ENCODE results near the gene LDLRAP1.

The LDLRAP1 gene

DNA sequence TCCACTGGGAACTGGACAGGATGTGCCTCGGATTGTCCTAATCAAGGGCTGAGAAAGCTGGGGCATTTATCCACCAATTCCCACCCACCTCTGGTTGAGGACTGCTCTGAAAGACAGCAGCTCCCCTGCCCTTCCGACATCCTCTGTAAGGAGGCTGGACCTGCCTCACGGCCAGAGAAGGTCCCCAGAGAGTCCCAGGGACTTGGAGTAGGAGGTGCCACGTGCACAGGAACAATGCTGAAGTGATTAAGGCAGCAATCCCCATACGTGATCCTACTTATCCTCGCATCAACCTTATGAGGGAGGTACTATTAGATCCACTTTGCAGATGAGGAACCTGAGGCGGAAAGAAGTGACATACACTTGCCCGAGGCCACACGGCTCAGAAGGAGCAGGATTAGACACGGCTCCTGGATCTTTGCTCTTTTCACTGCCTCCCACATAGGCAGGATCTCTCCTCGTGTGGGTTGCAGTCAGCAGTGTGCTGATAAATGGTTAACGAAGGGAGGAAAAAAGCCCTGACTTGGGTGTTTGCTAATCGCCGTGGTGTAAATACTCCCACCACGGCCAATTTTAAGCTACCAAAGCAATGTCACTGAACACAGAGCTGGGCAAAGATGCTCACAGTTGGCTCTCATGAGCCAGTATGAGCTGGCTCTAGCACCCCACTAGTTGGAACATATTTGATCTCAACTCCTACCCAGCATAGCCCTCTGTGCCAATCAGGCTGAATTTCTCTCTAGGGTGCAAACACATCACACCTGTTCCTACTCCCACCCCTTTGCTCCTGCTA, 18.6 kb upstream of the LDLRAP1 start:
- DNase-seq (ENCODE audit: low read depth in 2 of 2, low spot score in 1 of 2): no peak

- DNase-seq (ENCODE audit: low read depth in 2 of 2, low spot score in 1 of 2): no peak
Observed at GRCh38 chr1:25525361-25525688, 18.1 kb upstream of the LDLRAP1 start.

DNA sequence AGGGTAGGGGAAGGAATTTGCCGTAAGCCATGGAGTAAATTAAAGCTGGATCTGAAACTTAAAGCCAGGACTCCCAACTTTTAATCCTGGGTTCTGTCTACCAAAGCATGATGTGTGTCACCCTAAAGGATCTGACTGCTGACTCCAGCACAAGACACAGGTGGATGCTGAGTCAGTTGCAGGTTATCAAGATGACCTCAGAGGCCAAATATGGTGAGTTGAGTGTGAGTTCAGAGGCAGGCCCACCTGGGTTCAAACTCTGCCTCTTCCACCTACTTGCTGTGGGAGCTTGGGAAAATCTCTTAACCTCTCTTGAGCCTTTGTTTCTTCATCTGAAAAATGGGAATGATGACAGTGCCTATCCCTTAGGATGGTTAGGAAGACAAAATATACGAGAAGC, 16.7 kb upstream of the LDLRAP1 start:
- DNase-seq (ENCODE audit: low read depth in 2 of 2, low spot score in 1 of 2): no peak

- DNase-seq (ENCODE audit: low read depth in 2 of 2, low spot score in 1 of 2): no peak
Observed at GRCh38 chr1:25527226-25527846, 16.1 kb upstream of the LDLRAP1 start.

DNA sequence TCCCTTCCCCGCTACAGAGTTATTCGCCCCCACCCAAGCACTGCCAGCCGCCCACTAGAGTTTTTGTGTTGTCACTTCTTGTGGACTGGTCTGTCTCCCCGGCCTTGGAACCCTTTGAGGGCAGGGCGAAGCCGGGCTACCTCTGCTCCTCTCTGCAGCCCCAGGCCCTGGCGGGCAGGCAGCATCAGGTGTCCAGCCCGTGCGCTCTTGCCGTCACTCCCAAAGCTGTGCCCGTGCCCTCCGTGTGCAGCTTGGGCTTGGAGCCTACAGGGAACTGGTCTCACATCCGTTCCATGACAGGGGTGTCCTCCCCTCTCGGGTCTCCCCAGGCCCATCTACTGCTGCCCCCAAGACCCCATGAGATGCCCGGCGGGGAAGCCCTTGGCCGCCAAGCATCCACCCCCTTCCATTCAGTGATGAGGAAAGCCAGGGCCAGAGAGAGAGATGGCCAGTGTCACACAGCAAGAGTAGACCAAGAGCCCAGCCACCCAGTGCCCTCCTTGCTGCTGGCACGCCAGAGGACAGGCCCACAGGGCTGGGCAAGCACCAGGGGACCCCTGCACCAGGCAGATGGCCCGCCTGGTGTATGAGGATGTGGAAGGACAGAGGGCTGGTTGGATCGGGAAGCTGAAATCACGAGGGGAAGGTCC, 15.3 kb upstream of the LDLRAP1 start:
- no peak for DNase-seq (ENCODE audit: low read depth in 2 of 2, low spot score in 1 of 2)

- no peak for DNase-seq (ENCODE audit: low read depth in 2 of 2, low spot score in 1 of 2)
Observed at GRCh38 chr1:25528881-25529517, 14.4 kb upstream of the LDLRAP1 start.

DNA sequence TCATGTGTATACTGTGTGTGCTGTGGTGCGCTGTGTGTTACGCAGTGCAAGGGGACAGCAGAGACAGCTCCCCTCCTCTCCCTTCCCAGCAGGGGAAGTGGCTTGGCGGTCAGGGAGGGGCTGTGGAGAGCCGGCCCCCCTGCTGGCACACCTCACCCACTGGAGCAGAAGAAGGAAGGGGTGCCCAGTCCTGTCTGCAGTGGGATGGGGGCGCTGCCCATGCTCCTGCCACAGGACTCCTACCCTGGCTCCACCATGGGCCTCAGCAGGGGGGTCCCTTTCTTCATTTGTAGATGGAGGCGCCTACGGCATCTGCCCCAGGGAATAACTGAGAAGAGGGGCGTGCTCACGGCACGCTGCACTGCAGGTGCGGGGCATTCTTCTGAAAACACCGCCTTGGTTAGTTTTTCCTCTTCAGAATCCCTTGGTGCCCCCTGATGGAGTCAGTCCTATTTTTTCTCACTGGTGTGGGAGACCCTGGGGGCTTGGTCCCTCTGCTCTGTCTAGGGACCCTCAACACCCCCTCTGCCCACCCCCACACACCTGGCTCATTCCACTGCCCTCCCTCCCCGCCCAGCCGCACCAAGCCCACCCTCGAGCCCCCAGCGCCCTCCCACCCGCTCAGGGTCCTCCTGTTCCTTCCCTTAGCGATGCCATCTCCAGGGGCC, 13.8 kb upstream of the LDLRAP1 start:
- no peak for DNase-seq (ENCODE audit: low read depth in 2 of 2, low spot score in 1 of 2)

DNA sequence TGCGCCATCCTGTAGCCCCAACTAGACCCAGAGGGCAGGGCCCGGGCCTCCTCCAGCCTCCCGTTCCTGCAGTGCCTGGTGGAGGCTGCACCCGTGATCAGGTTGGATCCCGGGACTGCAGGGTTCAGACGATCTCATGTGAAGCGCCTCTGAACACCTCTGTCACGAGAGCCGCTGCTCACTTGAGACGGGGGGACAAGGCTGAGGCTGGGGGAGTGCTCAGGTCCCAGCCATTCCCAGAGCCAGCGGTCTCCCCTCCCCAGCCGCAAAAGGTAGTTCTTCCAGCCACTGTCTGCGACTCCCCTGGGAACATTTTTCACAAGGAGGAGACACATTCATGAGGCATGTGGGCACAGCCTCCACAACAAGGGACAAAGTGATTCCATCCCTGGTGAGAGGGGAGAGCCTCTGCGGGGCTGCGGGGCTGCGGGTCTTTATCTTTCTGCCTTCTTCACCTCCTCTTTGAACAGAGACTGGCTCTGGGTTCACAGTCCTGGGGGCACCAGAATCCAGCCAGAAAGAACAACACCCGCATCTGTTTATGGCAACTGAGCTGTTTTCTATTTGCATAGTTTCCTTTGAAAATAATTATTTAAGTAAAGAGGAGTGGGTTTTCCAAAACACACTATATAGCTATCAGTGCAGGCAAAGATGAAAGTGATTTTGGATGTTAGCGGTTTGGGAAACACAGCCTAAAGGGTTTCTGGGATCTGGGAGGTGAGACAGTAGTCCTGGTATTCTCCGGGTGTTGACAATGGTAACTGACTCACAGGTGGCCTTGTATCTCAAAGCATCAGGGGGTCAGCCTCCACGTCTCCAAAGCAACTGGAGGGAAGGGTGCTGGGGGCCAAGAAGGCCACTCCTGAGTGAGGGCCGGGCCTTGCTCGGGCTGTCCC, 13.0 kb upstream of the LDLRAP1 start:
- no peak for DNase-seq (ENCODE audit: low read depth in 2 of 2, low spot score in 1 of 2)

DNA sequence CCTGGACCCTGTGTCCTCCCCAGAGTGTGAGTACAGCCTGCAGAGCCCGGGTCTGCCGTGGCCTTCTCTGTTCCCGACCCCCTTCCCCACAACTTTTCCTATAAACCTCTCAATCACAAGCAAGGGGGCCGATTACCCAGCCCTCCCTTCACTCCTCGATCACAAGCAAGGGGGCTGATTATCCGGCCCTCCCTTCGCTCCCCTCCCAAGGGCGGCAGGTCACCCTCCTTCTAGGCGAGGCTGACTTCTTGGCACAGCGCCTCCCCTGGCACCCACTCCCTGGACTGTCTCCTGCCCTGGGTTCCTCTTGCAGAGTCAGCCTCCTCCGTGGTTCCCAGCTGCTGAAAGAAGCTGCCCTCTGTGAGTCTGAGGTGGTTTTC, 12.3 kb upstream of the LDLRAP1 start:
- DNase-seq (ENCODE audit: low read depth in 2 of 2, low spot score in 1 of 2): no peak

GRCh38 chr1:25532970-25533369, 10.4 kb upstream of the LDLRAP1 start:
- no peak for DNase-seq (ENCODE audit: low read depth in 2 of 2, low spot score in 1 of 2)

GRCh38 chr1:25533775-25534409, 9.5 kb upstream of the LDLRAP1 start:
- DNase-seq (ENCODE audit: low read depth in 2 of 2, low spot score in 1 of 2): no peak

- no peak for DNase-seq (ENCODE audit: low read depth in 2 of 2, low spot score in 1 of 2)
Observed at GRCh38 chr1:25534410-25534788, 9.0 kb upstream of the LDLRAP1 start.

GRCh38 chr1:25536124-25536523, 7.3 kb upstream of the LDLRAP1 start:
- no peak for DNase-seq (ENCODE audit: low read depth in 2 of 2, low spot score in 1 of 2)

DNA sequence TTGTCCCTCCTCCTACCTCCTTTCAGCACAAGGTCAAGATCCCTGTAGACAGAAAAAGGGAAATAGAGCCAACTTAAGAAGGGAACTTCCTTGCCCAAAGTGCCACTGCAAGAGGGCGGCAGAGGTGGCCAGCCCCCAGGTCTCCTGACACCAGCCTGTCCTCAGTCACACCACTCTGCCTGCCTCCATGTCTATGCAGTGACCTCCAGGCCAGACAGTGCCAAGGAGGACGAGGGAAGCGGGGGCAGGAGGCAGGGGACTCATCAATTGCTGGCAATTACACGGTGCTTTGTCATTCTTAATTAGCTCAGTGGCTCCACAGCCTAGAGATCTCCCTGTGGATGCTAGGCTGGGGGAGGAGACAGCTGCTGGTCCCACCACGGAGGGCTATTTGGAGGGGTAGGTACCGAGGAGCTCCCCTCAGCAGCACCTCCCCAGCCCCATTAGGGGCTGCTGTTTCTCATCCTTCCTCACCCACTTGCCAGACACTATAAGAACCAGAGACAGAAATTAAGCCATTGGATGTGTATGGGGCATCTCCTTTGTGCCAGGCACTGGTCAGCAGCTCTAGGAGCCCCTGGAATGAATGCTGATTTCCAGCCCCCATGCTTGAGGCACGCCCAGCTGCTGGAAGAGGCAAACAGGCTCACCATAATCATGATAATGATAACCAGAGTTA, 6.1 kb upstream of the LDLRAP1 start:
- DNase-seq (ENCODE audit: low read depth in 2 of 2, low spot score in 1 of 2): no peak

GRCh38 chr1:25538191-25538767, 5.1 kb upstream of the LDLRAP1 start:
- no peak for DNase-seq (ENCODE audit: low read depth in 2 of 2, low spot score in 1 of 2)

DNA sequence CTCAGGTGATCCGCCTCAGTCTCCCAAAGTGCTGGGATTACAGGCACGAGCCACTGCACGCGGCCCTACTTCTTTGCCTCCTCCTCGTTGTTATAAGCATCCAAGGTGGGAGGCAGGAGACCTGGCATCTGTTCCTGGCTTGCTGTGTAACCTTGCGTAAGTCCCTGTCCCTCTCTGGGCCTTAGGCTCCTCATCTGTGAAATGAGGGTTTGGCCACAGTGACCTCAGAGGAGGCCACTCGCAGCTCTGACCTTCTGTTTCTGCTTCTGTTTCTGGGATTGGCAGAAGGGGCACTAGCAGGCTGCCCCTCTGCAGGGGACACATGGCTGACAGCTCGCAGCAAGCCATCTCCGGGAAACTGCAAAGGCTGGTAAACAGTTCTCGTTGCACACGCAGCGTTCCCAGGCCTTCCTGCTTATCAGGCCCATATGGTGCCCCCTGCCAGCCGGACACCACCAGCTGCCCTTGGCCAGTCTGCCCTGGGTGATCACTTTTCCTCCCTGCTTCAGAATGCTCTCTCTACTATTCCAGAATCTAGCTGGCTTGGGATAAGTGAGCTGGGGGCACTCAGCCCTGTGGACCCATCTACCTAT, 2.6 kb upstream of the LDLRAP1 start:
- no peak for DNase-seq (ENCODE audit: low read depth in 2 of 2, low spot score in 1 of 2)

DNA sequence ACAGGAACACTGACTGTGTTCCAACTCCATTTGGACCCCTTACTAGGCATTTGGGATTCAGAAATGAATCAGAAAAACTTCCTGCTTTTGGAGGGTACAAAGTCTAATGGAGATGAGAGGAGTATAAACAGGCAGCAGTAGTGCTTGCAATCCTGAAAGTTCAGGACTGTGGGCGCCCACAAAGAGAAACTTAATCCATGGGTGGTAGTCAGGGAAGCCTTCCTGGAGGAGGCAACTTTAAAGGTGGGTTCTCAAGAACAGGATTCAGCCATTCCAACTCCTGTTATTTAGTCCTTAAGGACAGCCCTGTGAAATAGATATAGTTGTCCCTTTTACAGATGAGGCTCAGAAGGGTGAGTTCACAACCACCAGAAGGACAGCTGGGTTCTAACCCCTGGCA, 2.0 kb upstream of the LDLRAP1 start:
- DNase-seq (ENCODE audit: low read depth in 2 of 2, low spot score in 1 of 2): no peak

- no peak for DNase-seq (ENCODE audit: low read depth in 2 of 2, low spot score in 1 of 2)
Observed at GRCh38 chr1:25541889-25542658, 1.3 kb upstream of the LDLRAP1 start.

Data from stimulated activated CD8-positive, alpha-beta memory T cell treated with anti-CD3 and anti-CD28 coated beads, Interleukin-4, amount 100 ng/mL, for 1 hour (primary cell).